HG02852 (cell line): ENCODE data around the gene ANO6.
A peak's percentile ranks its signal among the peaks of the same experiment; 100 is the strongest.
"Not testable (repeated sequence)": the region's sequence is repeated elsewhere in the genome, so short reads cannot be mapped to it uniquely, and the experiment has no call there.

Experiments used
- ATAC-seq: cut with Tn5 transposase; IDR thresholded peaks from one replicate; pipeline ENCODE4 v1.9.1; 2021; ENCODE audit warnings: mild to moderate bottlenecking, moderate library complexity; ENCODE audit not compliant: unreplicated experiment

ANO6 gene

DNA sequence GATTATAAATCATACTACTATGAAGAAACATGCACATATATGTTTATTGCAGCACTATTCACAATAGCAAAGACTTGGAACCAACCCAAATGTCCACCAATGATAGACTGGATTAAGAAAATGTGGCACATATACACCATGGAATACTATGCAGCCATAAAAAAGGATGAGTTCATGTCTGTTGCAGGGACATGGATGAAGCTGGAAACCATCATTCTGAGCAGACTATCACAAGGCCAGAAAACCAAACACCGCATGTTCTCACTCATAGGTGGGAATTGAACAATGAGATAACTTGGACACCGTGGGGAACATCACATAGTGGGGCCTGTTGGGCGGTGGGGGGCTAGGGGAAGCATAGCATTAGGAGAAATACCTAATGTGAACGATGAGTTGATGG is 181.6 kb downstream of the ANO6 start:
- not testable (repeated sequence) for ATAC-seq

DNA sequence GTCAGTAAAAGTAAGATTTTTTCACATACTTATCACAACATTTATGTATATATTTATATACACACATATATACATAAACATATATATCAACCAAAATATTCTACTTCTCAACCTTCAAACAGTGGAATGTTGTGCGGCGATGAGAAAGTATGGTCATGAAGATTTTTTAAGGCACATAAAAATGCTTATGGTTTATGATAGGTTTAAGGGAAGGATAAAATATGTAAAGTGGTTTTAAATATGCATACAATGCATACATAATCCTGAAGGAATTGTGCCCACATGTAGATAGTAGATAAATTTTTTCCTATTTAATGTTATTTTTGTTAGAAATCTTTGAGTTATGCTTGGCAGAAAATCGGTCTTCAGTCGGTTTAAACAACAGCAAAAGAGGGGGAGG is 182.7 kb downstream of the ANO6 start:
- ATAC-seq = no peak

DNA sequence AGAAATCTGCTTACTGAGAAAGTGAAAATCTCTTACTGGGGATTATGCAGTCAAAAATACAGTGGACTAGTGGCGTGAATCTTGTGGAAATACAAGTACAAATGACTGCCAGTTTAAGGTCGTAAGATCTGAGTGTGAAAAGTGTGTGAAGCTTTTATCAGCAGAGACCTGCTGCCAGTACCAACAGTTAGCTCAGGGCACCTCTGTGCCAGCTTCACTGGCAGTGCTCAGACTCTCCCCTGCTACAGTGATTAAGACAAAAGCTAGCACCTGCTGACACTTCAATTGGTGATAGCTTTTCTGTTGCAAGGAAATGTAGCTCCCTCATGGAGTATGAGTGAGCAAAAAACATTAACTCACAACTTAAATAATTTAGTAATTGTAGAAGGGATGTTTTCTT is 185.1 kb downstream of the ANO6 start:
- no peak for ATAC-seq

DNA sequence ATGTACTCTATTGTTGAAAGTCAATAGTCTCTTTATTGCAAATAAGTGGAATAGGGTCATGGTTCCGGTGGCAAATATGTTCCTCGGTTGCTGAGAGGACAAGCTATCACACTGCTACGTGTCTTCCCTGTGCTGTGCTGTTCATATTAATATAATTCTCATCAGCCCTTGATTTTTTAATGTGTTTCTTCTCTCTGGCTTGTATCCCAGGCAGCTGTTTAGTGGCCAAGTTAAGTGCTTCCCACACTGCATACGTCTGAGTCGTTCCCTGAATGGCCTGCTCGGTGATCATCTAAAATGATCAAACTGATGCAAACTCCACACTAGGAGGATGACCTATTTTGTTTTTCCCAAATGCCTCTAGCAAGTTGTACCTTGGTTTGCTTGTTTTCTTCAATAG is 186.4 kb downstream of the ANO6 start:
- no peak for ATAC-seq

DNA sequence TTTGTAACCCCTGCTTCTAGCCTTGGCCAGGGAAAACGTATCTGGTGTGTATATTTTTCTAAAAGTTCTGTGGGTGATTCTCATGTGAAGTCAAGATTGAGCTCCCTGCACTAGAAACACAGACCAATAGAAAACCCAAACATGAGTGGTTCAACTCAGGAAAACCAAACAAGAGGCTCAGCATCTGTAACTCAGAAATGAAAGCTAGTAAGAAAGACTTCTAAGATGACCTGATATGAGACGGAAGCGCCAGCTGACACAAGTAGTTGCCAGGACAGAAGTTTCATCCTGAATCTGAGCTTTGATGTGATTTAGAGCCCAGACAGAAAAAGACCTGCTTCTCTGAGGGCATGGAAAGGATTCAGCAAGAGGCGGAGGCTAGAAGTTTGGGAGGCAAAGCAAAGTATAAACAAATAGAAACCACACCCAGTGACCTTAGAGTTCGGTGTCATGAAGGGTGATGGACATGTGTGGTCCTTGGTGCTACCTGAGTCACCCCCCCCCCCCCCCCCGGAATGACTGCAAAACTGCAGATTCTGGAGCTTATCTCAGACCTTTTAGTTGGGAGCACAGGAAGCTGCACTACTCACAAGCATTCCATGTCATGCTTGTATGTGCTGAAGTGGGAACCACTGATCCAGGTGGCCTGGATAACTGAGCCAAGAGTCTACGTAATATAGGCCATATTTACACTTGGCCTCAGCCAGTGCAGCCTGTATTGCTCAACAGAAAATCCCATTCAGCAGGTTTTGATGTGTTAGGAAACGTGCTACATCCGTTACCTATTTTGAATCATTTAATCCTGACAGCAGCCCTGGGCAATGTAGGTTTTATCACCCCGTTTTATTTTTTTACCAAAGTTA is 191.3 kb downstream of the ANO6 start:
- ATAC-seq = no peak

DNA sequence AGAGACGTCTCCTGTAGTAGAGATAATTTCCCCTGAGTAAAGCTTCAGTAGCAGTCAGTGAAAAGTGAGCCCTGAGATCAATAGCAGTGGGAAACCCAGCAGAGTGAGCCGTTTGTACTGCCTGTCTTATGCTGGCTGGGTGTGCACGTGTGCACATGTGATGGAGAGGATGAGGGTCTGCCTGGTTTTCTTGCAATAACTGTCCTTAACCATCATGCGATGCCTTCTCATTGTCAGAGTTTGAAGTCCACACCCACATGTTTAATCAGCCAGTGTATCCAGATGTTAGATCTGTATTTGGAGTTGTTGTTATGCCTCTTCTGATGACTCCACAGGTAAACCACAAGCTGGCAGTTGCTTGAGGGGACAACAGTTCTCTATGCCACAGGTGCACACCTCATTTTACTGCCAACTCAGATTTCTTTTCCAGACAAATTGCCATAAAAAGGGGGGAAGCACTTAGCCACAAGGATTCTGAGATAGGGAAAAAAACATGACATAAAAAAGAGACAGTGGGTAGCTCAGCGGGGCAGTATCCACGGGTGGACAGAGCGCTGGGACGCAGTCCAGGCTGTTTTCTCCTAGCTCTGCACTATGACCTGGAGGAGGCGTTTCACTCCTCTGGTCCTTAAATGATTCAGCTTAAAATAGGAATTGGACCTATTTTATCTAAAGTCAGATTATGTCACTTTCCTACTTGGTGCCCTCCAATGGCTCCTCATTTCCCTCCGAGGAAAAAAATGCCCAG is 192.3 kb downstream of the ANO6 start:
- no peak for ATAC-seq

DNA sequence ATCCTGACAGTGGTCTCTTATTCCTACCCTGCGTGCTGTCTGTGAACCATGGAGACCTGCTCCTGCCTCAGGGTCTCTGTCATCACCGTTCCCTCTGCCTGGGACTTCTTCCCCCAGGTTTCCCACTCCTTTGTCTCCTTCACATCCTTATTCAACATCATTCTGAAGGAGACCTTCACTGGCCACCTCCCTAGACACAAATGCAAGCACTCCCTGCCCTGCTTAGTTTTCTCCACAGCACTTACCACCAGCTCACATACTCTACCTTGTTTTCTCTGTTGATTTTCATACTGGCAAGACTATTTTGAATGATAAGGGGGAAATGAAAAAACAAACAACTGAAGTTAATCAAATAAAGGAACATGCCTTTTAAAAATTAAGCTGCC is 192.8 kb downstream of the ANO6 start:
- no peak for ATAC-seq

DNA sequence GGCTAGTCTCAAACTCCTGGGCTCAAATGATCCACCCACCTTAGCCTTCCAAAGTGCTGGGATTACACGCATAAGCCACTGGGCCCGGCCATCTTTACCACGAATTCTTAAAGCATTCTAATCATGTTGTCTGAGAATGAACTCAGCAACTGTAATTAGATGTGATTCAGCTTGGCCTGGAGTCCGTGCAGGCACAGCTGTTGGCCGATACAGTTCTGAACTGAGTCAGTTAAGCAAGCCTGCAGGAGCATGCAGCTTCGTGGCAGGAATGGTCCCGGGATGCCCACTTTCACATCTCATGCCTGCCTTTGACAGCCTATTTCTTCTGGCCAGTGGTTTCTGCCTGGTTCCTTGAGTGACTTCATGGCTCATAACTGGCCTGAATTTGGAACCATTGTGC is 194.1 kb downstream of the ANO6 start:
- no peak for ATAC-seq

DNA sequence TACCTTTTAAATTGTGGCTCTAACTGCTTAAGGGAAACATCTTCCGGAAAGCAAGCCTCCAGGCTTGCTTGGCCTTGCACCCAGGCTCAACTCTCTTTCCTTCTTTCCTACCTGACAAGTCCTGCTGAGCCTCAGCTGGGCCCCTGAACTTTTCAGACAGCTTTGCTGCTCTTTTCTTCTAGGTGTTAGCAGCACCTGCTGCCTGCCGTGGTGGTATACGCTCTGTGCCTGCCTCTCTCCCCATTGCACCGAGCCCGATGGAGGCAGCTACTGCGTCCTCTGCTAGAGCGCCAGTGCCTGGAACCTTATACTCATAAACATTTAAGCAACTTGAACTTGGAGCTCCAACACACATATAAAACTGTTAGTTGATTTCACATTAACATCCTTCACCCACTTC is 195.7 kb downstream of the ANO6 start:
- no peak for ATAC-seq

DNA sequence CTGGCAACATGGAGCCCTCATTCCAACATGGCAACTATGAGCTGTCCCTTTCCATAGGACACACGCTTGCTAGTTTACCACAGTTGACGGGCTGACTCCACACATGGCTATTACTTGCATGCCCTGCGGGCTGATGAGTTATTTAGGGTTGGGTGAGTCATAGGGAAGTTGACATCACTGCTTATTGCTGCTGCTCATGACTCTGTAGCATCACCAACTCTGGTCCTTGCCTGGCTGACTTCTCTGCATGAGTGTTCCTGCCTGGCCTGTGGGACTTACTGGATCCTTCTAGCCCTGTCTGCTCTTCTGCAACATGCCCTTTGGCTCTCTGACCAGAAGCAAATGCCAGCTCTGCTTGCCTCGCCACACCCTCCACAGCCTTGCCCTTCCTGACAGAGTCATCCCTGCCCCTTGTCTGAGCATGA is 199.5 kb downstream of the ANO6 start:
- ATAC-seq = peak; percentile 98

DNA sequence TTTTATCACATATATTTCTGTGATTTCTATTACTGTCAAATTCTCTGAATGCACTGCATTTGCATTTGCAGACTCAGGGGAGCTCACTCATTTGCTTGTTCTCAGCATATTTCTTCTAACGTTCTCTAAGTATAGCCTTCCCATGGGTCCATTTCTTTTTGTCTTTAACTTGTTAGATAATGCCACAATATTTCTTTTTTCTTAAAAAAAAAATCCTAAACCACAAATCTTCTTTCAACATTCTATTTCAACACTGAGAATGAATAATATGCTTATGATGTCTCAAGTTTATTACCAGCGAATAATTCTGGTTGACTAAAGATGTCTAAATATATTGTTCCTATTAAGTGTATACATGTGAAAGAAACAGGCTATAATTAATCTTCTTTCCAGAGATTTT is 200.2 kb downstream of the ANO6 start:
- ATAC-seq = no peak

DNA sequence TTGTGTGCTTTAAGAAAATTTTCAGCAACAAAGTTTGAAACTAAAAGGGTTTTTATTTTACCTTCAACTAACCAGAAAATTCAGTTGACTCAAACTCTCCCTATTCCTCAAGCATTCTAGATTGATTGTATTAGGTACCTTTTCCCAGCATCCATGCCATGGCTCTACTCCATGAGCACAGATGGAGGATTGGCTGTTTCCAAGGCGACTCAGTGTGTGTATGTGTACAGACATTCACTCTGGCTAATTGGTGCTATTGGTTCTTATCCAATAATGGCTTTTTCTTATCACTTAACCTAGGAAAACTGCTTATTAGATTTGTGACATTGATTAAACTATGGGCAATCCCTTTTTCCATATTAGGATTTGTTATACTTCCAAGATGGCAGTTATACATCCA is 202.6 kb downstream of the ANO6 start:
- ATAC-seq = no peak

DNA sequence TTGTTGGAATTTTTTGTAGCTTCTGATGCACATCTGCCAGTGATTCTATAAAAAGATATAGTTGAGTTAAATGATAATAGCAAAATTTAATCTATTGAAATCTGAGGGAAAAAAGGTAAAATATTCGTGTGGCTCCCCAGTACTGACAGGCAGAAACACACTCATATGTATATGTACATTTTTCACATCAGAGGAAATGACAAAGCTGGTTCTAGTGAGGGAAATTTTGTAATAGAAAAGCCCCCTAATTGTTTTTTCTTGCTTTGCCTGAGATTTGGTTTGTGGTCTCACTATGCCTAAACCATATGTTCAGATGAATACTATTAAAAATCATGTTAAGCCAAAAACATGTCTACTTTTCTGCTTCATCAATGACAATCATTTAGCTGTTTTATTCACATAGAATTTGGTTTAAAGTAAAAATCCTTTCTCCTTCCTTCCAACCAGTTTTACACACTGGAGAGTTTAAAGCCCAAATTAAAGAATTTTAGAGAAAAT is 203.5 kb downstream of the ANO6 start:
- ATAC-seq = no peak

DNA sequence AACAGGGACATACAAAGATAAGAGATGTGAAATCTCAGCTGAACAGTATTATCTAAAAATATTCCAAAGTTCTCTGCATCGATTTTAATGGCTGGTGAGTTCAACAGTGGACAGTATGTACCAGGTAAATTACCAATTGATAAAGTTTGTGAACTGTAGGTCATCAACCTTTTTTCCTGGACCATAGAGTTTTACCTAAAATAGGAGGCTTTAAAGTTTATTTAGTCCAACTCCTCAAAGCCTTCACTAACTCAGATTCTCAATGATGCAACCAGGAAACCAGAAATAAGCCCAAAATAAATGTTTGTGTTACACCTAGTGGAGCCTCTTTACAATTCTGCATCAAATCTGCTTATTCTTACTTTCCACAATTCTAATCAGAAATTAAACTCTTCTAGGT is 205.8 kb downstream of the ANO6 start:
- ATAC-seq = no peak

DNA sequence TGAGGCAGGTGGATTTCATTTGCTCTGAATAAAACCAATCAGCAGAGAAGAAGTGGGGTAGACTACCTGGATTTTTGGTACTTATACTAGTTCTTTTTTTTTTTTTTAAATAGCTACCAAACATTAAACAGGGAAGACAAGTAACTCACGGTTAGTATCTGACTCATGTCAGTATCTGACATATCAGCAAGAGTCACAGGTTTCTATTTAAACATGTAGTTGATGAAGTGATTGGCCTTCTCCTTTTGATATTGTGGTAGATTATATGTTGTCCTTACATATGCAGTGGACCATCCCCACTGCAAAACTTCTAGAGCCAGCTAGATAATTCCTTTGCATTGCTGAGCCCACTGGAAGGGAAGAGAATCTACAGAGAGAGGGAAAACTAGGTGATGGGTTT is 208.0 kb downstream of the ANO6 start:
- no peak for ATAC-seq

DNA sequence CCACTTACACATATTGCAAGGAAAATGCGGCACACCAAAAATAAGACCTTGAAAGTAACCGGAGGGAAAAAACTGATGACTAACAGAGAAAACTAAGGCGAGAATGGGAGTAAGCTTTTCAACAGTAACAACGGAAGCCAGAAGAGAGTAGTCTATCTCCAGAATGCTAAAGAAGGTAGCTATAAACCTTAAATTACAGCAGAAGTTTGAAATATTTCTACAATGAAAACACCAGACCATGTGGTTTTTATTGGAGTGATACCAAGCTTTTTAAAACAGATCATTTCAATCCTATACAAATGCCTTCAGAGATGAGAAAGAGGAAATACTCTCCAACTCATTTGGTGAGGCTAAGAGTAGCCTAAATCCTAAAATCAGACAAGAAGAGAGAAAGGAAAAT is 209.5 kb downstream of the ANO6 start:
- ATAC-seq = no peak

DNA sequence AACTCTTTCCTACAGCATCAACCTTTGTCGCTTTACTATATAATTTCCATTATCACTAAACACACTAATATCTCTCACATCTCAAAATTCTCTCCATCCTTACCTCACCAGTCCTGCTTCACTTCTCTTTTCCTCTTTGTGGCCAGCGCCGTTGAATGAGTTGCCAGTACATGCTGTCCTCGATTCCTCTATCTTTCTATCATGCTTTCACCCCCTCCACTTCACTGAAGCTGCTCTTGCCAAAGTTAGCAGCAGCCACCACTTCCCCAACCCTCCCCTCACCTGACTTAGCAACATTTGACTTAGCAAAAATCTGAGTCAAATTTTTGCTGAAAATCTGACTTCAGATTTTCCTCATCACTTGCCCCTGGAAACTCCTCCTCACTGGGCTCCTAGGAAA is 210.4 kb downstream of the ANO6 start:
- ATAC-seq = no peak

DNA sequence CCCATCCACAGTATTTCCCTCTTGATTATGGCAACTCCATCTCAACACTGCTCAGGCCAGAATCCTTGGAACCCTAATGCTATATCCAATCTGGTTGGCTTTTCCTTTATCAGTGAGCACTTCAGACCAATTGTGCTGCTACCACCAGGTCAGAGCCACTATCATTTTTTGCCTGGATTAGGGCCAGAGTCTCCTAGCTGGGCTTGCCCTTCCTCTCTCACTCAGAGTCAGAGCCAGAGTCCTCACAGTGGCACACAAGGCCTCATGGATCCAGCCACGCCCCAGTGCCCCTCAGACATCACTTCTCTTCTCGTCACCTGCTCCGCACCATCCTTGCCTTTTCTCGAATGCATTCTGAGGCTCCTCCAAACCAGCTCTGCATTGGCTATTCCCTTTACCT is 211.1 kb downstream of the ANO6 start:
- no peak for ATAC-seq

DNA sequence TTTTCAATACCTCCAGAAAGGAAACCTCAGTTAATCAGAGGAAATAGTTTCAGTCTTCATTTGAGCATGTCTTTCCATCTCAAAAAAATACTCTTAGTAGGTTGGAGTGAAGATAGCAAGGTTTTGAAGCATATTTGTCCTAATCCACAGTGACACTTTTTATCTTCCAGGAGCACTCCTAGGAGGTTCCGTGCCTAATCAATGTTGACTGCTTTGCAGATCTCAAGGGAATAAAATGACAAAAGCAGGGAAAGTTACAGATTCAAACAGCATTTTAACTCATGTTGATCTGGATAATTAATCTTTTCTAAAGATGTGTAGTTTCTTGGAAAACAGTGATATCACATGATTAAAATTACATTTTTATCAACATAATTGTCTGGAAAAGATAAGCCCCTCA is 213.9 kb downstream of the ANO6 start:
- ATAC-seq = no peak

DNA sequence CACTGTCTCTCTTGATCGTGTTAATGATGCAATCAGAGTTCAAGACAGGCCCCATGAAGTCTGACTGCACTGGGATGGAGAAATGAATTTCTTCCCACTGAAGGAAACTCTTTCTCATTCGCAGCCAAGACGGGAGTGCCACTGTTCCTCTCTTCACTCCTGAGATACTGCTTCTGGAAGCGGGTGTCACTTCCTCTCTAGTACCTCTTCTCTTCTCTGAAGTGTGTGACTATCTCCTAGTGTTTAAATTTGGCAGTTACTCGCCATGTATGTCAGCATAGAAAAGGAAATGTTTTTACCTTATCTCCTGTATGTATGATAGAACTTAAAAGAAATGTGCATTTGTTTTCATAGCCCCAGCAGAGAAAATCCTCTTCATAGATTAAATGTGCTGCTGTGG is 215.2 kb downstream of the ANO6 start:
- no peak for ATAC-seq

DNA sequence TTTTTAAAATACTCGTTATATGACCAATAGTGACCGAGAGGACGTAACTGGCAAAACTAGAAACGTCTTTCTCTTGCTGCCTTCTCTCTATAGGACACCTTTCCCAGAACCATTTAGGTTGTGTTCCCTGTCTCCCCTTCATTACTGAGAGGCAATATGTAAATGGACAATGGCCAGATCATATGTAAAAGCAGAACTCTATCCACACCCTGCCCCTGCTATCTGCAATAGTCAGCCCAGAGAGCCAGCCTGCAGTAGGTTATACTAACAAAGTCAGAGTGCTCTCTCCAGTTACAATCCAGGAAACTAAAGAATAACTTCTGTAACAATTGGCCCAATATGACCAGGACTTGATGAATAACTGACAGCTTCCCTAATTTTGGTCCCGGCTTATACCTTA is 216.8 kb downstream of the ANO6 start:
- ATAC-seq = no peak

DNA sequence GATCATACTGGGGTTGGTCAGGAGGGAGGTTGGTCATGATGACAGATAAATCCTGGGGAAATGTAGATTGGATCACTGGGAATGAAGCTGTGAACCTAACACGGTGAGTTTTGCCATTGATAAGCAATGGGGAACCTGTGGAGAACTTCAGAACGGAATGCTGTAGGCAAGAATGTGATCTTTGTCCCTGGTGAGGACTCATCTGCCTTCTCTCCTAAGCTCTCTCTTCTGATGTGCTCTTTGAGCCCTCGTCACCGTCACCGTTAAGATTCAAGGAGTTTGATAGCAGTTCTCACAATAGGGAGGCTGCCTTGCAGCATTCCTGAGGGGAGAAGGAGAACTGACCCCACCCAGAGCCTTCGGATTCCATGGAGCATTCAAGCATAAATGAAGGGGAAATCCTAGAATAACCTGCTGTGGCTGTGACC is 217.6 kb downstream of the ANO6 start:
- ATAC-seq = no peak
